ENCODE measurements around the gene KCNE4.

Gene KCNE4

GRCh38 chr2:223040527-223040926 is 11.5 kb upstream of the KCNE4 start:
- H3K27ac ChIP-seq: no peak overlapping the region
- no peak for TF ChIP-seq CTCF (IDR thresholded peaks at IDR 0.05)
- no peak for TF ChIP-seq ZFX (IDR thresholded peaks at IDR 0.05; ENCODE audit: borderline replicate concordance)

GRCh38 chr2:223041527-223042109 is 10.4 kb upstream of the KCNE4 start:
- H3K27ac ChIP-seq: no peak overlapping the region
- TF ChIP-seq ZFX (IDR thresholded peaks at IDR 0.05; ENCODE audit: borderline replicate concordance): no peak
- TF ChIP-seq CTCF (IDR thresholded peaks at IDR 0.05): no peak

GRCh38 chr2:223042284-223042683 is 9.7 kb upstream of the KCNE4 start:
- TF ChIP-seq ZFX (IDR thresholded peaks at IDR 0.05; ENCODE audit: borderline replicate concordance) (no peak), CTCF (IDR thresholded peaks at IDR 0.05) (no peak)
- no peak overlapping the region for H3K27ac ChIP-seq

DNA sequence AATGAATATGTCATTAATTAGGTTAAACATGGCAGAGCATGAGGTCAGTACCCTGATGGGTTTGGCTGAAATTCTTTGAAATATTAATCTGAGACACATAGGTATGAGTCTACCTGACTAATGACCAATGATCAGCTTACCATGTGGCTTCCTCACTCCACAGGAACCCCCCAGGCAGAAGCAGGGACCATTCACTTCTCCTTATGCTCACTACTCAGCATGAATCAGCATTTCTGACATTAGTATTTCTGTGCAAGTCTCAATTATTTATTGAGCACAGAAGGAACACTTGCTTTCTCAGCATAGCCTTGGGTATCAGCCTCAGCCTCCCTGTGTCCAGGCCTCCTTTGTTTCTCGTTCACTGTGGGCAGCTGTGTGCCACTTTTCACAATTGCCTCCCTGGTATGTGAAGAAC is 9.3 kb upstream of the KCNE4 start:
- TF ChIP-seq ZFX (IDR thresholded peaks at IDR 0.05; ENCODE audit: borderline replicate concordance): no peak
- no peak for TF ChIP-seq CTCF (IDR thresholded peaks at IDR 0.05)
- H3K27ac ChIP-seq: no peak overlapping the region

DNA sequence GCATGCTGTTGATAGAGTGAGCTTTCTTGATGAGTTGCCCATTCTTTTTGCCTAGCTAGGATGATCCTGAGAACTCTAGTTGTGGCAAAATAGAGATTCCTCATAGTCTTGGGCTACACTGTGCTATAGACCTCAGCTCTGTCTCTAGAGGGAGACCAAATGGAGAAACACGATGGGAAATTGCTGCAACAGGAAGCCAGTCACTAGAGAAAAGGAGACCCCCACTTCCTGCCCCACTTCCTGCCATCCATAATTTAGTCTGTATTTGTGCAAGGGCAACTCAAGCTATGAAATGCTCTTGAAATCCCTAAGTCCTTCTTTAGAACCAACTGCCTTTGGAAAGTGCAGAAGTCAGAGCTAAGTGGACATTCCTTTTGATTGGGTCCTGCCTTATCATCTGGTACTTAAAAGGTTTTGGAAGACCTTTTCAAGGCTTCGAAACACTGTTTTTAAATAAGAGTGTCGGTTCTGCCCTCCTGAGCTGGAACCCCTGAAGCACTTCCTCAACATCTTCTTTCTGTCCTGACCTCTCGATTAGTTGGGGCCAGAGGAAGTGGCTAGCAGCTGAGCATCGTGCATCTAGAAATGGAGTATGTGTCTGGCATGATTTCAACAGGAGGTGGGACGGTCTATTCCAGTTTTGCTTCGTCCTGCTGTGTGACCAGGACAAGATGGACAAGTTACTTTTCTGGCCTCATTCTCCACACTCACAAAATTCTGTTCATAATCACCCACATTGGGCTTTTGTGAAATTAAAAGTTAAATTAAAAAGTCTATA is 8.6 kb upstream of the KCNE4 start:
- TF ChIP-seq ZFX (IDR thresholded peaks at IDR 0.05; ENCODE audit: borderline replicate concordance) (no peak), CTCF (IDR thresholded peaks at IDR 0.05) (no peak)
- H3K27ac ChIP-seq: no peak overlapping the region

DNA sequence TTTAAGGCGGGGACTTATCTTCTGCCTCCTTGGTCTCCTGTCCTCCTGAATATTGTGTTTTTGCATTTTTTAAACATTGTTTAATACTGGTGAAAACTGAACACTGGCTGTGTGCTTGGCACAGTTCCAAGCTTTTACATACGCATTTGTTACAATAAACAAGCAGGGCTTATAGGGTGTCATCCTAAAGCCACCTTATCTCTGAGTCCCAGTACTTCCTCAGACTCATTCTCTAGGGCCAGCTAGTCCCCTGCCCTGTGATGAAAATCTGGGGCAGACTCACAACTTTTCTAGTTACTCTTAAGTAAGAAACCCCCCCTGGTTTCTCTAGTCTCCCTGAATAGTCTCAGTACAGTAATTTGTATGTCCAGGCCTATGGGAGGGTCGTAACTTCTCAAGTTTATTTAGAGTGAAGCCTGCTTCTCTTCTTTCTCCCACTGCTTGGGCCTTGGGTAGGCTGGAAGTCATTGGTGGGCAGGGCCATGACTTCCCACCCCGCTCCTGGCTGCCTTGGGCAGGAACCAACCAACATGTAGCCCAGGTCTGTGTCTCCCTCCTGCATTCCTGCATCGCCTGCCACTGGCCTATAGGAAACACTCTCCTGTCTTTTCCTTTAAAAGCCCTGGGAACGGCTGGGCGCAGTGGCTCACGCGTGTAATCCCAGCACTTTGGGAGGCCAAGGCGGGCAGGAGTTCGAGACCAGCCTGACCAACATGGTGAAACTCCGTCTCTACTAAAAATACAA is 7.7 kb upstream of the KCNE4 start:
- TF ChIP-seq CTCF (IDR thresholded peaks at IDR 0.05) (no peak), ZFX (IDR thresholded peaks at IDR 0.05; ENCODE audit: borderline replicate concordance) (no peak)
- no peak overlapping the region for H3K27ac ChIP-seq
